GM04503 (cell line): ENCODE measurements around the gene ADI1.
"Not testable (repeated sequence)": the region's sequence is repeated elsewhere in the genome, so short reads cannot be mapped to it uniquely, and the experiment has no call there.

Source experiments
- DNase-seq: peaks from one replicate; pipeline ENCODE4 v3.0.0-alpha.2; 2012; ENCODE audit warnings: low read depth

The ADI1 gene

DNA sequence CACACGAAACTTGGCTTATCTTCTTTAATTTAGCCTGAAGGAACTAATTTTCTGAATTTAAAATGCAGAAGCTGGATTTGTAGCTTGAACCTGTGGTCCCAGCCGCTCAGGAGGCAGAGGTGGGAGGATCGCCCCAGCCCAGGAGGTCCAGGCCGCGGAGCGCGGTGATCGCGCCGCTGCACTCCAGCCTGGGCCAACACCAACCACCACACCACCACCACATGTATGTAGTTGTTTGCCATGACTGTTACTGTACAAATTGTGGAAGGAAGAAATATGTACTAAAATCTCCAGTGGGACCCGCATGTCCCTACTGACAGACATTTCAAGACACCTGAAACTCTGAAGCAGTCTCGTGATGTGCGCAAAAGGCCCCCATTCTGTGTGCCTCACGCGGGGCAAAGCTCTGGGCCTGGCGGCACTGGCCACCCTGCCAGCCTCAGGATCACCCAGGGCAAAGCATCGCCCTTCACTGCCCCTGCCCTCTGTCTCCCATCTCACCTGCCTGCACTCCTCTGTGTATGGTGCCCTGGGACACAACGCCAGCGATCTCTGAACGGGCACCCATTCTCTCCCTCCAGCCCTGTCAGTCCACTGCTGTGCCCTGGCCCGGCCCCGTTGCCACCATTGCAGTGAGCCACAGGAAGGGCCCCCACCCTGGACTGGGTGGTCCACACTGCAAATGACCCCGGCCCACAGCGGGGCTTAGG, 10.1 kb upstream of the ADI1 start:
- DNase-seq: no peak

DNA sequence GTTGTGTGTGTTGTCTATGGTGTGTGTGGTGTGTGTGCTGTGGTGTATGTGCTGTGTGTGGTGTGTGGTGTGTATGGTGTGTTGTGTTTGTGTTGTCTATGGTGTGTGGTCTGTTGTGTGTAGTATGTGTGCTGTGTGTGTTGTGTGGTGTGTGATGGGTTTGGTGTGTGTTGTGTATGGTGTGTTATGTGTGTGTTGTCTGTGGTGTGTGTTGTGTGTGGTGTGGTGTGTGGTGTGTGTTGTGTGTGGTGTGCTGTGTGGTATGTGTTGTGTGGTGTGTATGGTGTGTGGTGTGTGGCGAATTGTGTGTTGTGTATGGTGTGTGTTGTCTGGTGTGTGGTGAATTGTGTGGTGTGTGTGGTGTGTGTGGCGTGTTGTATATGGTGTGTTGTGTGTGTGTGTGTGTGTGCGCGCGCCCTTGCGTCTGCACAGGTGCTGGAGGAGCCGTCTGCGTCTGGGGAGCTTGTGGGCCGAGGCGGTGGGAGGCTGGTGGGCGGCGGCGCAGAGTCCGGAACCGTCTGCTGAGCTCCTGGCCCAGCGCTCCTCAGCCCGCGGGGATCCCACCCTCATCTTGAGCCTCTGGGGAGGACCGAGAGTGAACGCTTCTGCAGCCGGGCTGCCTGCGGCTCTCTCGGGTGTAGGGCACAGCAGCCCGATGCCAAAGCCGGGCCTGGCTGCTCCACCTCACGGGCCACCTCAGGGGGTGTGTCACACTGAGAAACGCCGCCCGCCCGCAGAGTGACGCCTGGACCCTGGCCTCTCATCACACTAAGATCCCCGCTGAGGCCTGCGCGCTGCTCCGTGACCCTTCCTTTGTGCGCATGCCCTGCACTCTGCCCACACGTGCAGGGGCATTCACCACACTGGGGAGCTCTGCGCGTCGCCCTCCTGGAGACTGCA, 8.8 kb upstream of the ADI1 start:
- DNase-seq: no peak

DNA sequence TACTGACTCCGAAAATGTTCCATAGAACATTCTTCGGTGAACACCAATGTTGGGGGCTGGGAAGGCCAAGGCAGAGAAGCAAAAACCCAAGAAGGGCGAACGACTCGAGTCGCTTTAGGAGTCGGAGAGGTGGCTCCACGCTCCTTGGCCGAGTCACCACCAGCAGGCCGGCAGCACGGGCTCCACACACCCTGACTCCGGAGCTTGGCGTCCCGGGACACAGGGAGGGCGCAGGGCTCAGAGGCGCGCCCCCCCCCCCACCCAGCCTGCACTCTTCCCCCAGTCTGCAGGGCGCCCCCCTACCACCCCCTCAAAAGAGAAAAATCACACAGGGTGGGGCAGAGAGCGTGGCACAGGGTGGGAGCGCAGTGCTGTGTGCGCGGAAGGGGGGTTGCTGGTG, 7.5 kb upstream of the ADI1 start:
- no peak for DNase-seq

- DNase-seq: no peak
Observed at GRCh38 chr2:3523551-3524041, 4.3 kb upstream of the ADI1 start.

DNA sequence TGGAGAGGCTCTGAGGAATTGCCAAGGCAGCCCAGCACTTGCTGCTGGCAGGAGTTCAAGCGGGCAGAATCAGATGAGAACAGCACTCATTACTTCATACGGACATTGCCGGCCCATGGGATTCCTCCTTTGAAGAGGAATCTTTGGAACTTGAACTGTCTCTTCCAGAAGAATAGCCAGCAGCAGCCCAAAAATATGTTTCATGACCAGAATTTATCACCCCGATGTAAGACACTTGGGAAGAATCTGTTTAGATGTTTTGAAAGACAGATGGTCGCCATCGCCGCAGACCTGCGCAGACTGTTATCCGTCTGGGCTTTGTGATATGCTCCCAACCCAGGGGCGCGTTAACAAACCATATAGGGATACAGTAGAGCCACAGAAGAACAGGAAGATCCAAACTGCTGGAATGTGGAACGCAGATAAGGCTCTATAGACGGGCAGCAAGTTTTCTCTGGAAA, 3.7 kb upstream of the ADI1 start:
- DNase-seq: peak; percentile 39

DNA sequence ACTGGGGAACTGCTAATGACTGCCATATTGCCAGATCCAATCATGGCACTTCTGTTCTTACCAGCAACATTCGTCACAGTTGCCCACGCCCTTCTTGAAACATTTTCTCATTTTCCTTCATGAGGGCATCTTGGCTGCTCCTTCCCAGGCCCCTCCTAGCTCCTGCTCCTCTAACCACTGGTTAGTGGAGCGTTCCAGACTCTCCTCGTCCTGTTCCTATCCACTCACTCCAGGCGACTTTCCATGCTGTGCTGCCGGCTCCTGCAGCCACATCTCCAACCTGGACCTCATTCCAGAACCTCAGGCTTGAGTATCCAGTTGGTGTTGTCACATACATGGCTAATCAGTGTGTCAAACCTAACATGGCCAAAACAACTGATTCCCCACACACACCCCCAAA, 1.3 kb upstream of the ADI1 start:
- no peak for DNase-seq

DNA sequence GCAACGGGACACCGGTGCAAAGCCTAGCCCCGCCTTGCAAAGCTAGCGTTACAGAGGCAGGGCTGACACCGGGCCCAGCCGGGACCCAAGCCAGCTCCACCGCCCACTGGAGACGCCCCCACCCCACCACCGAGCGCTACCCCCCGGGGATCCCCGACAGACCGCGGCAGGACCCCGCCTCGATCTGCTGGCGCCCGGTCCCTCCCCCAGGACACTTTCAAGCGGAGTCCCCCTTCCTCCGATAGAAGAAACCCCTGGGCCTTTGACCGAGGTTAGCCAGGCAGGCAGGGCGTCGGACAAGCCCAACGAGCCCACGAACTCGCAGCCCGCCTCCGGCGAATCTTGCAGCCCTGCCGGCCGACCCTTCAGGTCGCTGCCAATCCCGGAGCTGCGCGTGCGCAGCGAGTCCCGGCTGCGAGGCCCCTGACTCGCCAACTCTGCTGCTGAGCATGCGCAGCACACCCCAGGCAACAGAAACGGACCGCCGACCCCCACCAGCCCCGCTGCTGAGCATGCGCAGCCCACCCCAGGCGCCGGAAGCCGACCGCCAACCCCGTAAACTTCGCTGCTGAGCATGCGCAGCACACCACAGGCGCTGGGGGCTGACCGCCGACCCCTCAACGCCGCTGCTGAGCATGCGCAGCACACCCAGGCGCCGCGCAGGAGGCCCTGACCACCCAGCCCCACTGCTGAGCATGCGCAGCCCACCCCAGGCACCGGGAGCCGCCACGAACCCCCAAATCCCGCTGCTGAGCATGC, 656 bp downstream of the ADI1 start:
- peak; percentile 63 for DNase-seq

DNA sequence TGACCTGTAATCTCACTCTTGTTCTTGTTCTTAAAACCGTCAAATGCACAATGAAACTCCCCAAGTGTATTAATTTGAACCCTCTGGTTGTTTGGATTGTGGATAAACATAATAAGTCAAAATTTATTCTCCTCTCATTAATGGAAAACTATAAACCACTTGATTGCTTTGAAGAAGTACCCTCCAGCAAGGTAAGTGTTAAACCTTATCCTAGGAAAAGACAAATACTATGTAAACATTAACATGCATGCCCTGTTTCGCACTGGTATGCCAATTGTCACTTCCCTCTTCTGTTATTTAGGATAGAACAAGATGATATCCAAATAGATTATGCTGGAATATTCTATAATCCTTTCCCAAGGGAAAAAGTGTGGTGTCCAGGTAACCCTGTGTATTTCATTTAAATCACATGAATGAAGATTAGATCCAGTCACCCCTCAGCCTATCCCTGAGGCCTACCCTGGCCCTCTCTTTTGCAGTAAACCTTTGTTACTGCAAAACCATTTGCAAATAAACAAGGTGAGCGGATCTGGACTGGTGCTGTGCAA, 1.3 kb downstream of the ADI1 start:
- DNase-seq: no peak

DNA sequence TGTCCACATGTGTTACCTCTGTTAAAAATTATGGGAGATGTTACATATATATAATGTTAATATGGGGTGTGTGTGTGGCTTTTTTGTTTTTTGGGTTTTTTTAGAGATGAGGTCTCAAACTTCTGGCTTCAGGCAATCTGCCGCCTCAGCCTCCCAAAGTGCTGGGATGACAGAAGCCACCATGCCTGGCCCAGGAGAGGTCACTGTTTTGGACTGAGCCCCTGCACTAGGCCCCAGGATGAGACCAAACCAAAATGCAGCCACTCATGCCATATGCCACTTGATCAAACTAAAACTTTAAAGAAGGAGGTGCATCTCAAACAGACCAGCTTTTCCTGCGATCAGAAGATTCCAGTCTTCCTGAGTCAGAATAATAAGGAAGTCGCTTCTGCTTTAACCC, 2.5 kb downstream of the ADI1 start:
- DNase-seq: no peak

DNA sequence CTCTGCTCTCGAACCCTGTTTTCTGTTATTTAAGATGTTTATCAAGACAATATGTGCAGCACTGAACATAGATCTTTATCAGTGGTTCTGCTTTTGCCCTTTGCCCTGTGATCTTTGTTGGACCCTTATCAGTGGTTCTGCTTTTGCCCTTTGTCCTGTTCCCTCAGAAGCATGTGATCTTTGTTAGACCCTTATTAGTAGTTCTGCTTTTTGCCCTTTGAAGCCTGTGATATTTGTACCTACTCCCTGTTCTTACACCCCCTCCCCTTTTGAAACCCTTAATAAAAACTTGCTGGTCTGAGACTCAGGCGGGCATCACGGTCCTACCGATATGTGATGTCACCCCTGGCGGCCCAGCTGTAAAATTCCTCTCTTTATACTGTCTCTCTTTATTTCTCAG, 3.9 kb downstream of the ADI1 start:
- DNase-seq: not testable (repeated sequence)

DNA sequence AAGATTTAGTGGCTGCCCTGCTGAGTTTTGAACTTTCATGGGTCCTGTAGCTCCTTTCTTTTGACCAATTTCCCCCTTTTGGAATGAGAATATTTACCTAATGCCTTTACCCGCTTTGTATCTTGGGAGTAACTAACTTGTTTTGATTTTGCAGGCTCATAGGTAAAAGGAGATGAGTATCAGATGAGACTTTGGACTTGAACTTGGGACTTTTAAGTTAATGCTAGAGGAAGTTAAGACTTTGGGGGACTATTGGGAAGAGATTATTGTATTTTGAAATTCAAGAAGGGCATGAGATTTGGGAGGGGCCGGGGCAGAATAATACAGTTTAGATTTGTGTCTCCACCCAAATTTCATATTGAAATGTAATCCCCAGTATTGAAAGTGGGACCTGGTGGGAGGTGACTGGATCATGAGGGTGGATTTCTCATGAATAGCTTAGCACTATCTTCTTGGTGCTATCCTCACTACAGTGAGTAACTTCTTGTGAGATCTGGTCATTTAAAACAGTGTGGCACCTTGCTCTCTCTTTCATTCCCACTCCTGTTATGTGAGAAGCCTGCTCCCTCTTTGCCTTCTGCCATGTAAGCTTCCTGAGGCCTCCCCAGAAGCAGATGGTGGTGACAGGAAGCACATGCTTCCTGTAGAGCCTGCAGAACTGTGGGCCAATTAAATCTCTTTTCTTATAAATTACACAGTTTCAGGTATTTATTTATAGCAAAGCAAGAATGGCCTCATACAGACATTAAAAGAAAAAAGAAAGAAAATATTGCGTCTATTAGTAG, 6.1 kb downstream of the ADI1 start:
- no peak for DNase-seq

DNA sequence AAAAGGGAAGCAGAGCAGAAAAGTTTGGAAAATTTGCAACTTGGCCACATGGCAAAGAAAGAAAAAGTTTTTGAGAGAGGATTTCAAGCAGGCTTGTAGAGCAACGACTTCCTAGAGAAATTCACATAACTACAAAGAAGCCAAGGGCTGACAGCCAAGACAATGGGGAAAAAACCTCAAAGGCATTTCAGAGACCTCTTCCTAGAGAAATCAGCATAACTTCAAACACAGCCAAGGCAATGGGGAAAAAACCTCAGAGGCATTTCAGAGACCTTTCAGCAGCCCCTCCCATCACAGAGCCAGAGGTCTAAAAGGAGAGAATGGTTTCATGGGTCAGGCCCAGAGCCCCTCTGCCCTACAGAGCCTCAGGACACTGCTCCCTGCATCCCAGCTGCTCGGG, 7.2 kb downstream of the ADI1 start:
- no peak for DNase-seq

- no peak for DNase-seq
Observed at GRCh38 chr2:3505771-3506170, 13.6 kb downstream of the ADI1 start.

DNA sequence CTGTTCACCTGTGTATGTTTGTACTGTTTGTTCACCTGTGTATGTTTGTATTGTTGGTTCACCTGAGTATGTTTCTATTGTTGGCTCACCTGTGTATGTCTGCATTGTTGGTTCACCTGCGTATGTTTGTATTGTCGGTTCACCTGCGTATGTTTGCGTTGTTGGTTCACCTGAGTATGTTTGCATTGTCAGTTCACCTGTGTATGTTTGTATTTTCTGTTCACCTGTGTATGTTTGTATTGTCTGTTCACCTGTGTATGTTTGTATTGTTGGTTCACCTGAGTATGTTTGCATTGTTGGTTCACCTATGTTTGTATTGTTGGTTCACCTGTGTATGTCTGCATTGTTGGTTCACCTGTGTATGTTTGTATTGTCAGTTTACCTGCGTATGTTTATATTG, 14.6 kb downstream of the ADI1 start:
- DNase-seq: no peak

DNA sequence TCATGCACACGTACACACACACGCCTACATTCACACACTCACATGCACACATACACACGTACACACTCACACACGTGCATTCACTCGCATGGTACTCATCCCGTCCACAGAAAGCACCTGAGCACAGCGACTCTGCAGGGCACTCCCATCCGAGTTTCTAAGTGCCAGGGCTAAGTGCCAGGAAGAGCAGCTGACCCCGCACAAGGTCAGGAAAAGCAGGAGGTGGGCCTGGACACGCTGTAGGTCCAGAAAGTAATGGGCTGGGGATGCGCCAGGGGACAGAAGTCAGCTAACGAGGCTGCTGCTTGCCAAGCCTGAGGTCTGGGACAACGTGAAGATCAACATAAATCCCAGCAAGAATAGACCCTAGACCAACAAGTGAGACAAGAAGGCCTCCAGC, 15.8 kb downstream of the ADI1 start:
- no peak for DNase-seq

GRCh38 chr2:3503046-3503445, 16.3 kb downstream of the ADI1 start:
- DNase-seq: no peak

- no peak for DNase-seq
Observed at GRCh38 chr2:3500326-3500899, 18.9 kb downstream of the ADI1 start.

GRCh38 chr2:3498783-3499394, 20.4 kb downstream of the ADI1 start:
- no peak for DNase-seq

DNA sequence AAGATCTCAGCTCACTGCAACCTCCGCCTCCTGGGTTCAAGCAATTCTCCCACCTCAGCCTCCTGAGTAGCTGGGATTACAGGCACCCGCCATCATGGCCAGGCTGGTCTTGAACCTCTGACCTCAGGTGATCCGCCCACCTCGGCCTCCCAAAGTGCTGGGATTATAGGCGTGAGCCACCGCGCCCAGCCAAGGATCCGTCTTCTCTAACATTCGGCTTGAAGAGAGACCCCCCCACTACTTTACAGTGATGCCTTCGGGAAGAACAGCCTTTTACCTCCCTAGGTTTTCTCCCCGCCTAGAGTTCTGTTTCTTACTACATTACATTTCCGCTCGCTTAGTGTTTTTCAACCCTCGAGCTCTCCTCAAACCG, 22.6 kb downstream of the ADI1 start:
- DNase-seq: not testable (repeated sequence)

- no peak for DNase-seq
Observed at GRCh38 chr2:3494984-3495666, 24.2 kb downstream of the ADI1 start.
